CD14-positive monocyte (primary cell): ENCODE data around the gene CDH16. TPM values are rescaled to one million over a fixed set of nuclear protein-coding genes. Genes with fewer than 3 reads are reported as not detected.

Source experiments
- DNase-seq, 3 donors: peaks; one replicate each; pipeline ENCODE4 v3.0.0-alpha.2; 2011 to 2022
- H2AFZ ChIP-seq: 2 replicates; pipeline ENCODE4 v1.6.0; 2012; ENCODE audit warnings: mild to moderate bottlenecking, low read depth, low read length, inconsistent platforms; ENCODE audit not compliant: insufficient read depth, poor library complexity, severe bottlenecking
- H3K27ac ChIP-seq, 2 donors: 1 replicate in 1 of 2; 2 replicates in 1 of 2; pipeline ENCODE4 v1.5.1; 2012 to 2013; ENCODE audit warnings: low read length in 2 of 2, control low read depth in 1 of 2, inconsistent platforms in 1 of 2, low read depth in 1 of 2, mild to moderate bottlenecking in 1 of 2
- H3K27me3 ChIP-seq, 2 donors: one replicate each; pipeline versions ENCODE4 v1.6.0 to v1.6.1; 2011 to 2013; ENCODE audit warnings: low read length in 2 of 2; ENCODE audit not compliant: control insufficient read depth in 2 of 2, insufficient read depth in 2 of 2
- H3K36me3 ChIP-seq, 2 donors: replicated peaks in 1 of 2; 1 replicate in 1 of 2; 2 replicates in 1 of 2; pipeline versions ENCODE4 v1.5.1 to v1.6.1; 2012 to 2013; ENCODE audit warnings: low read length in 2 of 2, control low read depth in 1 of 2, inconsistent platforms in 1 of 2, mild to moderate bottlenecking in 1 of 2; ENCODE audit not compliant: insufficient read depth in 2 of 2, control insufficient read depth in 1 of 2
- H3K4me1 ChIP-seq, 2 donors: 1 replicate in 1 of 2; 2 replicates in 1 of 2; pipeline versions ENCODE4 v1.5.1 to v1.6.1; 2012 to 2013; ENCODE audit warnings: low read length in 2 of 2, control low read depth in 1 of 2, inconsistent platforms in 1 of 2, mild to moderate bottlenecking in 1 of 2, moderate library complexity in 1 of 2; ENCODE audit not compliant: insufficient read depth in 2 of 2, control insufficient read depth in 1 of 2
- H3K4me2 ChIP-seq: replicated peaks from 2 replicates; pipeline ENCODE3; 2012; ENCODE audit warnings: low read length, moderate library complexity, mild to moderate bottlenecking; ENCODE audit not compliant: poor library complexity, severe bottlenecking; ENCODE audit errors: extremely low read depth
- H3K4me3 ChIP-seq, 3 experiments: fragments of 200-600 bp in 1 of 3; sonication (generic) in 1 of 3; replicated peaks in 1 of 3; 1 replicate in 2 of 3; 2 replicates in 1 of 3; pipeline ENCODE4 v1.5.1; 2011 to 2013; ENCODE audit warnings: low read length in 3 of 3, mild to moderate bottlenecking in 3 of 3, control low read depth in 2 of 3, low read depth in 2 of 3, inconsistent platforms in 1 of 3, moderate library complexity in 1 of 3
- H3K79me2 ChIP-seq: 2 replicates; pipeline ENCODE4 v1.6.0; 2012; ENCODE audit warnings: mild to moderate bottlenecking, control low read depth, inconsistent platforms, low read length, moderate library complexity; ENCODE audit not compliant: insufficient read depth
- H3K9ac ChIP-seq: 2 replicates; pipeline ENCODE4 v1.6.0; 2017; ENCODE audit warnings: low read length, mild to moderate bottlenecking; ENCODE audit not compliant: insufficient read depth, poor library complexity, severe bottlenecking
- H3K9me3 ChIP-seq, 2 donors: replicated peaks in 1 of 2; 1 replicate in 1 of 2; 2 replicates in 1 of 2; pipeline versions ENCODE4 v1.5.1 to v1.6.1; 2012 to 2013; ENCODE audit warnings: low read length in 2 of 2, control low read depth in 1 of 2; ENCODE audit not compliant: control insufficient read depth in 1 of 2, insufficient read depth in 1 of 2
- H4K20me1 ChIP-seq: 2 replicates; pipeline ENCODE4 v1.6.0; 2012; ENCODE audit warnings: mild to moderate bottlenecking, low read length, control low read depth, moderate library complexity; ENCODE audit not compliant: insufficient read depth
- H3K27ac Mint-ChIP-seq, 7 donors: one replicate each; pipeline ENCODE4 v1.8.0; 2020; ENCODE audit warnings: mild to moderate bottlenecking in 7 of 7, mixed read lengths in 7 of 7, moderate library complexity in 6 of 7, inconsistent platforms in 2 of 7
- H3K27me3 Mint-ChIP-seq, 3 donors: one replicate each; pipeline ENCODE4 v1.8.0; 2021 to 2022; ENCODE audit warnings: low read depth in 3 of 3, mild to moderate bottlenecking in 3 of 3, mixed read lengths in 3 of 3, moderate library complexity in 3 of 3, inconsistent platforms in 1 of 3
- H3K36me3 Mint-ChIP-seq, 2 donors: one replicate each; pipeline ENCODE4 v1.8.0; 2020; ENCODE audit warnings: mixed read lengths in 2 of 2, inconsistent platforms in 1 of 2, mild to moderate bottlenecking in 1 of 2
- H3K4me1 Mint-ChIP-seq: one replicate; pipeline ENCODE4 v1.8.0; 2020; ENCODE audit warnings: mild to moderate bottlenecking, mixed read lengths
- H3K4me3 Mint-ChIP-seq, 2 donors: one replicate each; pipeline ENCODE4 v1.8.0; 2020; ENCODE audit warnings: mild to moderate bottlenecking in 2 of 2, mixed read lengths in 2 of 2, moderate library complexity in 1 of 2
- H3K9me3 Mint-ChIP-seq, 7 donors: one replicate each; pipeline ENCODE4 v1.8.0; 2020 to 2022; ENCODE audit warnings: mixed read lengths in 7 of 7, mild to moderate bottlenecking in 6 of 7, moderate library complexity in 6 of 7, inconsistent platforms in 2 of 7
- WGBS: methylation state at CpG from one replicate; pipeline ENCODE4 v1.1.5; 2013; ENCODE audit warnings: missing lambda C conversion rate; ENCODE audit not compliant: insufficient coverage; 5-methylcytosine and 5-hydroxymethylcytosine counted together
- intact Hi-C, 2 donors: fragments of 100-400 bp; cut with micrococcal nuclease; formaldehyde crosslinking; loops; one replicate each; pipeline versions ENCODE4 v1.15.0 to v1.15.1; 2023
- polyA plus RNA-seq, 3 donors: library from polyadenylated mRNA; depleted of rRNA in 1 of 3; unstranded in 2 of 3; stranded (reverse) in 1 of 3; fragments of 300-500 nt in 2 of 3; fragments of >200 nt in 1 of 3; fragmentation: Illumina TruSeq in 2 of 3; gene quantifications; 1 replicate in 2 of 3; 2 replicates in 1 of 3; pipeline ENCODE4 v1.2.3, GENCODE V29; 2012 to 2021
- TF ChIP-seq, protein P1 (sequence below): fragments of 200-600 bp; IDR thresholded peaks from one replicate; pipeline ENCODE4 v1.8.0; 2022; ENCODE audit warnings: antibody characterized with exemption, mild to moderate bottlenecking

CDH16 gene
- polyA plus RNA-seq, 3 donors = not detected

DNA sequence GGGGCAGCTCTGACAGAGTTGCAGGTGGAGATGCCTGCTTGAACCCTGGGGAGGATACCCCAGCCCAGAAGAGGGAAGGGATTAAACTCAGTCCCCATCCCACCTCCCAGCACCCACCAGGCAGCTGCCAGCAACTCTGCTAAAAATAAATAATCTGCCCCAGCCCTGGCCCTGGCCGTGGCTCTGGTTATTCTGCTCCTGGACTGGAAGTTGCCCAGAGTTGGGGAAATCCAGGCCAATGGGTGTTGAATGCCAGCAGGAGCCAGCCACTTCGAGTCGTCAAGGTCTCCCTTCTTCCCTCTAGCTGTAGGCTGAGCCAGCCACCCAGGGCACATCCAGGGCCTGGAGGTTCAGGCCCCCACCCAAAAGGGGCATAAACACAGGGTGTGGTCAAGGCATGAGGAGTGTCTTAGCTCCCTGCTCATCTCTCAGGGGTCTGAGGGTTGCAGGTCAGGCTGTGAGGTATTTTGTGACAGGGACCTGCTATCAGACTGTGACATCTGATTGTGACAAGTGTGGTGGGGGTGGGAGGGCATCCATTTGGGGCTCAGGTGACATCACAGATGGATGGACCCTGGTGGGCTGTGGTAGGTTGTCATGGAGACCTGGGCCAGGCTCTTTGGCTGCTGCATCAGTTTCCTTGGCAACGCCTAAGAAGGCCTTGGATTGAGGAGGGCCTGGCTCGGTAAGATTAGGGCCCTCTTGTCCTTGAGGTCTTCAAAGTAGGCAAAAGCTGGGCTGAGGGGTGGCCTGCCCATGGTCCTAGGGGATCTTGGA is 7.7 kb upstream of the CDH16 start:
- Mint-ChIP-seq H3K9me3 (peaks cover 0 to 13% (median 9%) of the 10 kb centered on the region in 7 donors), H3K27ac (peak overlapping the region in 5 of 7 donors; percentile 41 to 67 (median 58)), H3K36me3 (peaks cover 16 to 22% of the 10 kb centered on the region in 2 donors), H3K4me3 (peak overlapping the region in 1 of 2 donors; percentile 92), H3K4me1 (peaks cover 28% of the 10 kb centered on the region), H3K27me3 (peaks cover 49 to 63% (median 50%) of the 10 kb centered on the region in 3 donors)
- Histone ChIP-seq H2AFZ (no peak overlapping the region), H4K20me1 (no peaks in the 10 kb centered on the region), H3K27ac (no peak overlapping the region), H3K9me3 (peaks cover 0 to 6% of the 10 kb centered on the region in 2 donors), H3K4me2 (no peak overlapping the region), H3K4me1 (peaks cover 20 to 24% of the 10 kb centered on the region in 2 donors), H3K9ac (no peak overlapping the region), H3K36me3 (peaks cover 0 to 2% of the 10 kb centered on the region in 2 donors), H3K79me2 (no peaks in the 10 kb centered on the region), H3K4me3 (no peak overlapping the region), H3K27me3 (peaks cover 17 to 53% of the 10 kb centered on the region in 2 donors)
- TF ChIP-seq, protein P1, sequence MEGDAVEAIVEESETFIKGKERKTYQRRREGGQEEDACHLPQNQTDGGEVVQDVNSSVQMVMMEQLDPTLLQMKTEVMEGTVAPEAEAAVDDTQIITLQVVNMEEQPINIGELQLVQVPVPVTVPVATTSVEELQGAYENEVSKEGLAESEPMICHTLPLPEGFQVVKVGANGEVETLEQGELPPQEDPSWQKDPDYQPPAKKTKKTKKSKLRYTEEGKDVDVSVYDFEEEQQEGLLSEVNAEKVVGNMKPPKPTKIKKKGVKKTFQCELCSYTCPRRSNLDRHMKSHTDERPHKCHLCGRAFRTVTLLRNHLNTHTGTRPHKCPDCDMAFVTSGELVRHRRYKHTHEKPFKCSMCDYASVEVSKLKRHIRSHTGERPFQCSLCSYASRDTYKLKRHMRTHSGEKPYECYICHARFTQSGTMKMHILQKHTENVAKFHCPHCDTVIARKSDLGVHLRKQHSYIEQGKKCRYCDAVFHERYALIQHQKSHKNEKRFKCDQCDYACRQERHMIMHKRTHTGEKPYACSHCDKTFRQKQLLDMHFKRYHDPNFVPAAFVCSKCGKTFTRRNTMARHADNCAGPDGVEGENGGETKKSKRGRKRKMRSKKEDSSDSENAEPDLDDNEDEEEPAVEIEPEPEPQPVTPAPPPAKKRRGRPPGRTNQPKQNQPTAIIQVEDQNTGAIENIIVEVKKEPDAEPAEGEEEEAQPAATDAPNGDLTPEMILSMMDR = no peak
- intact Hi-C loops = no loop called here
- no peak for DNase-seq
- WGBS = 92% methylated on average over 3 of the region's 5 CpGs

DNA sequence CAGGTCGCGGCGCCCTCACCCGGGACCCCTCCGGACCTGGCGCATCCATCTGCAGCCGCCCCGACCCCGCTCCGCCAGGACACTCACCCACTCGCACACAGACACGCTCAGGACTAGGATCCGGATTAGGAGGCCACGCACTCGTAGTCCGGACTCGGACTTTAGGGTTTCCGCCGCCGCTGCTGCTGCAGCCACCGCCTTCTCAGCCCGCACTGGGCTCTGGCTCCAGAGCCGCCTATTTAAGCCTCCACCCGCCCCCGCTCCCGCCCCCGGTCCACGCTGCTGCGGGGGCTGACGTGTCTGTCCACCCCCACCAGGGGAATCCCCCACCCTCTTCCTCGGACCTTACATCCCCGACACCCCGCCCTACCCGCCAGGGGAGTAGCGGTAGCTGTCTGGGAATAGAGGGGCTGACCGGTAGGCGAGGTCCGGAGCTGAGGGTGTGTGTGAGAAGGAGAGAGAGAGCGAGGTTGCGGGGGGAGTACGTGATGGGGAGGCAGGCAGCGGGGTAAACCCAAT is 6.7 kb upstream of the CDH16 start, which contains the start of gene RRAD:
RRAD (minus strand) TSS at position 214 of the 519 bp plus-strand sequence. CDS start 356 bp downstream, outside the sequence.
- intact Hi-C loops = loop anchor here in 1 of 2 donors (2.0 kb wide), 1 partner anchor 31 kb away; no protein-coding TSS in a partner anchor
- Histone ChIP-seq H3K27ac (no peak within 1 kb of the TSS), H3K4me3 (peak within 1 kb of the TSS in 2 of 3 experiments; percentile 1 to 67), H3K4me2 (peak within 1 kb of the TSS; percentile 66), H3K79me2 (no peaks in the 10 kb centered on the region), H2AFZ (peak within 1 kb of the TSS; percentile 48), H3K27me3 (peaks cover 17 to 60% of the 10 kb centered on the region in 2 donors), H3K9ac (no peak within 1 kb of the TSS), H3K9me3 (peaks cover 0 to 6% of the 10 kb centered on the region in 2 donors), H3K36me3 (no peaks in the 10 kb centered on the region), H3K4me1 (peaks cover 20 to 24% of the 10 kb centered on the region in 2 donors), H4K20me1 (no peaks in the 10 kb centered on the region)
- peak within 1 kb of the TSS in 5 of 7 donors; percentile 41 to 90 (median 63) for H3K27ac Mint-ChIP-seq
- 4% methylated on average over 22 of the region's 42 CpGs for WGBS
- DNase-seq = peak; percentile 27 to 74 (median 36)
- peaks cover 14 to 17% of the 10 kb centered on the region in 2 donors for H3K36me3 Mint-ChIP-seq
- peaks cover 52 to 70% (median 53%) of the 10 kb centered on the region in 3 donors for H3K27me3 Mint-ChIP-seq
- TF ChIP-seq, protein P1 = no peak
- peaks cover 0 to 13% (median 9%) of the 10 kb centered on the region in 7 donors for H3K9me3 Mint-ChIP-seq
- H3K4me3 Mint-ChIP-seq = peak within 1 kb of the TSS; percentile 73 to 92
- peaks cover 28% of the 10 kb centered on the region for H3K4me1 Mint-ChIP-seq
